Epithelial cell of prostate (primary cell): ENCODE data around the gene SLC5A11.

Source experiments
- DNase-seq: peaks from one replicate; pipeline ENCODE4 v3.0.0-alpha.2; 2011; ENCODE audit warnings: low read depth, low spot score
- H3K27ac ChIP-seq: fragments of 450-650 bp; 2 replicates; pipeline ENCODE4 v1.5.1; 2017; ENCODE audit warnings: mild to moderate bottlenecking

SLC5A11 gene

DNA sequence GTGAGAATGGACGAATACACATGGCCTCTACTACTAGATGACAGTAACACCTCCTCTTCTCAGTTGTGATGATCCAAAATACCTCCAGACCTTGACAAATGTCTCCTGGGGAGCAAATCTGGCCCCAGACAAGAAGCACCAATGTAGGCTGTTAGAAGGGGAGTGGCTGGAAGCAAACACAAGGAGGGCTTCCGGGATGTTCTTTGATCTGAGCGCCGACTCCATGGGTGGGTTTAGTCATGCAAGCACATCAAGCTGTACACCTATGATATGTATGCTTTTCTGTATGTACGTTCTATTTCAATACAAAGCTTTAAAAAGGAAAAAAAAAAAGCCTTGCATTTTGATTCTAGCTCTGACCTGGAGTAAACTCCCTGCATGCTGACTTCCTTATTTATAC lies 108.0 kb downstream of the SLC5A11 start:
- H3K27ac ChIP-seq, result no peak overlapping the region

DNA sequence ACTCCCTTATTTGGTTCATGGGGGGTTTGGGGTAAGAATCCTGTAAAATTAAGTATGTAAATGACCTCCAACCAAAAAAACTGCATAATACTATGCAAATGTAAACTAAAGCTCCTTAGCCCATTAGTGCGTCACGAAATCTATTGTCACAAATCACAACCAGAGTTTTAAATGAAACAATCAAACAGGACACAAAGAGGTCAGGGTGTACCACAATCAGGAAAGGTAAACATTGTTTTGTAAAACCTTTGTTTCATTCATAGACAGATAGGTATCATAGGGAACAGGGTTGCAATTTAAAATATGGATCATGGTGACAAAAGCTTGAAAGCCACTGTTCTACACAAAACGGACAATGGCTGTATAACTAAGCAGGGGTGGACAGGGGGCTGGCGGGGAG lies 108.4 kb downstream of the SLC5A11 start:
- no peak overlapping the region for H3K27ac ChIP-seq
- no peak for DNase-seq

More for the DNA sequence above, 108.0 kb downstream of the SLC5A11 start:
- DNase-seq, result no peak

DNA sequence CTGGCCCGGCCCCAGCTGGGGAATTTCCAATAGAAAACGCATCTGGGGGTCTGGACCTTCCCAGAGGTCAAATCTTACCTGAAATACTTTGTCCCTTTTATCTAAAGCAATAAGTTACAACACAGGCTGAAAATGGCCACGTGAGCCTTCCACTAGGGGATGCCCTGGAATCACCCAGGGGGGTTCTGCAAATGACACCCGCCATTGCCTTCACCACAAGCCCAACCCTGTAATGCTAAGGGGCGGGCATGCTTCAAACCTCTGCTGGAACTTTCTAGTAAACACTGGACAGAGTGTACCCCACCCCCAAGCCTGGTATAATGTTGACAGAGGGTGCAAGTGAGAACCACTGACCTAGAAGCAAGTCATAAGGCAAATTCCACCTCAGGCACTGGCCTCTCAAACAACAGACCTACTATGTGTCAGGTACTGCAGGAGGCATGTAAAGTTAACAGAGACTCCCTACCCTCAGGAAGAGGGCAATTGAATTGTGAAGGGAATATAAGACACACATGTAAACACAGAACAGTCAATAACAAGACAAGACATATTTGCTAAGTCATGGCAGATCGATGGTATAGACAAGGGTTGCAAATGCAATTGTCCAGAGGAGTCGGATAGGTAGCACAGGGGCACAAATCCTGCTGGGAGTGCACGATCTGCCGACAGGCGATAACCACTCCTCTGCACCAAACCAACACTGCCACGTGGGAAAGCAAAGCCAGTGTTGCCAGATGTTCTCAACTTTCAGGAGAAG lies 110.4 kb downstream of the SLC5A11 start:
- no peak for DNase-seq
- no peak overlapping the region for H3K27ac ChIP-seq

DNA sequence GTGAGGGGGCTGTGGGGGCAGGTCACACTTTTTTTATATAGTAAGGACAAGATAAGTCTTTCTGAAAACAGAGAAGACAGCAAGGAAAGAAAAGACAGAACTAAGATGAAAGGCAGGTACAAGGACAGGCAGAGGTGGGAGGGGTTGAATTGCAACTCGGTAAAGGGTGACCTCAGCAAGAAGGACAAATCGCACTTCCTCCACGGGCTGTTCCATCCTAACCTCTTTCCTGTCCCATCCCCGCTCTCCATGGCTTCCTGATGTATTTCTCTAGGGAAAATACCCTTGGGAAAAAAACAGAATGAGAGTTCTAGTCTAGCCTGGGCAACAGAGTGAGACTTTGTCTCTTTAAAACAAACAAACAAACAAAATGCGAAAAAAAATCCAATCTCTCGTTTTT lies 112.1 kb downstream of the SLC5A11 start:
- H3K27ac ChIP-seq, result no peak overlapping the region

More for the DNA sequence above, 112.1 kb downstream of the SLC5A11 start:
- no peak for DNase-seq
